Renal cortical epithelial cell (primary cell): ENCODE measurements around the gene GPR156. TPM values are rescaled to one million over a fixed set of nuclear protein-coding genes. Genes with fewer than 3 reads are reported as not detected.

ENCODE experiments used
- DNase-seq: peaks from one replicate; pipeline ENCODE4 v3.0.0-alpha.2; 2011; ENCODE audit warnings: low read depth
- total RNA-seq: library from RNA; depleted of rRNA; stranded (reverse); fragments of >200 nt; gene quantifications from 2 replicates; pipeline ENCODE4 v1.2.3, GENCODE V29; 2014

GPR156 gene
- total RNA-seq, 1 donor from 2014 or later, result 0.99 TPM

DNA sequence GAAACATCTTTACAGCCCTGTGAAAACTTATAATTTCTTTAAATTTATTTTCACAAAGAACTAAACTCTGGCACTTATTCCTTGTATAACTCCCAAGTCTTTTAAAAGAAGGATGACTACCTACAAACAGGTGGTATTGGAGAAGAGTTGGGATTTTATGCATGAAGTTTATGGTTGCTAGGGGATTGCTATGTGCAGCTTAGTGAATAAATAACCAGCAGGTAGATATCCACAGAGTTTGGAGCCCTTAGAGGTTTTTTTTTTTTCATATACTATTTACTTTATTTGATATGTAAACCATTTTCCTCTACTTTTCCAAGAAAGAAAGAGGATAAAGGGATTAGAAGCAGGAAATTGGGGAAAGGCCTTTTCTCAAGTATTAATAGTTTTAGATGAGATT is 91.5 kb downstream of the GPR156 start:
- DNase-seq, result no peak

DNA sequence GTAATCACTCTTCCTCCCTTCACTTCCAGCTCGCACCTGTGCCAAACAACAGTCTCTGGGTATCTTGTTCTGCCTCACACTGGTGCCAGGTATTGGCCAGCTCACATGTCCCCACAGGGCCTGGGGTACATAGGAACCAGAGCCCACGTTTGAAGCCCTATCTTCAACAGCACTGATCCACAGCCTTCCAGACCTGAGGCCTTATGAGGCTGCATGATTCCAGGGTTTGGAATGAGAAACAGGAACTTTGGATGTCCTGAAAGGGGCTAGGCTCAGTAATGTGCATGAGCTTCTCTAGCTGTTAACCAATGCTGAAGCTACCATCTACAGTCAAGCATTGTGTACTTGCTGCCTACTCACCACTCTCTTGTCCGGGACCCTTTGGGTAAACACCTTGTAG is 92.4 kb downstream of the GPR156 start:
- DNase-seq, result no peak

DNA sequence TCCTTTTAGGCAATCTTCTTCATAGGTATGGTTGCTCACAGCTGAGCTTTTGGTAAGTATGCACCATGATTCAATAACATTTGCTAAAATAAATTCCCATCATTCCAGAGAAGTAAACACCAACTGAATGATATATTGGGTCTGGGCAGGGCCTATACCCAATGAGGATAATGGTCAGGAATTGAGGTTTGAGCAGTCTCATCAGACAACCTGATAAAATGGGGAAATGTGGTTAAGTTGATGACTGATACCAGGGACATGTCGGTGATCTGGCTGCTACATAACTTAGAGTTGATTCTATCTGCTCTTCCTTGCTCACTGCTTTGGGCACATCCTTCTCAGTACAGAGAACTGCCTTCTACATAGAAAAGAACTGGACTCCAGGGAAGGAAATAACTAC is 92.9 kb downstream of the GPR156 start:
- DNase-seq, result no peak

DNA sequence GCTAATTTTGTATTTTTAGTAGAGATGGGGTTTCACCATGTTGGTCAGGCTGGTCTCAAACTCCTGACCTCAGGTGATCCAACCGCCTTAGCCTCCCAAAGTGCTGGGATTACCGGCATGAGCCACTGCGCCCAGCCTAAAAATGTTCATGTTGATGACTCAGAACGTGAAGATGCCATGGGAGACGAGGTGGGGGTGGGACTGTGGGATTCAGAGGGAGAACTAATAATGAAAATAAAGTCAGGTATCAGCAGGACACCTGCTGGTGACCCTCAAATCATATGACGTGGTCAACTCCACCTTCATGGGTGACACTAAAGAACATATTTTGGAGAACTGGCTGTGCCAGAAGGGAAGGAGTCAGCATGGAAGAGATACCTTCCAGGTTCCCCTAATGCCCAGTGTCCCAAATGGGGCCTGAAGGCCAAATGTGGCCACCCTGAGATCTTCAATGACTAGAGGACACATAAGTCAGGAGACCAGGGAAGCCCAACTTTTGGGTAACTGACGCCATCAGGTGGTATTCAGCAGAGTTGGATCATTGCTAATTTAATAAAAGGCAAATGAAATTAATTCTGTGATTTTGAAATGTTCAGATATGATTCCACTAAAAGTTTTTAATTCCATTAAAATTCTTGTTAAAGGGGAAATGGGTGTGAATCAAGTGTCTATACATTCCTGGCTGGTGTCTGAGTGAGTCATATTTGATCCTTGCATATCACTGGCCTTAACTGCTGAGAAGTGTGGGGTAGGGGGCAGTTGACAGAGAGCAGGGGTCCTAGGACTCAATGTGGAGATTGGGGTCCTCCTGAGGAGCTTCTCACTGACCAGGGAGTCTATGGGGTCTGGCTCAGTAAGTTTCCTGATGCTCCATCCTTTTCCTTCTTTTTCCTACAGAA is 102.2 kb downstream of the GPR156 start:
- DNase-seq, result peak; percentile 44

DNA sequence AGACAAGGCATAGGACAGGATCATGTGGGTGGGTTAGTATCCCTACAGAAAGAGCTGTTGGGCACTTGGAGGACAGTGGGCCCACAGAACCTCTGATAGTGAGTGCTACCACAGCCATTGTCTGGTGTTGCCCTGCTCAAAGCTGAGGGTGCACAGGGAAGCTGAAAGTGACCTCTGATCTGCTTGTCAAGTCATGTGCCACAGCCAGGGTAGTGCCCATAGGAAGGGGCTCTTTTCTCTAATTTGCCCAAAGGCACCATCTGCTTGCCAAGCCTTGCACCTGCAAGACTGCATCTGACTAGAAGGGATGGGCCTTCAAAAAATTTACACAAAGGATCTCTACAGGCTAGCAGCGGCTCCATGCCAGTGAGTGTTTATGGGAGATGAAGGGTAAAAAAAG is 103.4 kb downstream of the GPR156 start:
- no peak for DNase-seq

DNA sequence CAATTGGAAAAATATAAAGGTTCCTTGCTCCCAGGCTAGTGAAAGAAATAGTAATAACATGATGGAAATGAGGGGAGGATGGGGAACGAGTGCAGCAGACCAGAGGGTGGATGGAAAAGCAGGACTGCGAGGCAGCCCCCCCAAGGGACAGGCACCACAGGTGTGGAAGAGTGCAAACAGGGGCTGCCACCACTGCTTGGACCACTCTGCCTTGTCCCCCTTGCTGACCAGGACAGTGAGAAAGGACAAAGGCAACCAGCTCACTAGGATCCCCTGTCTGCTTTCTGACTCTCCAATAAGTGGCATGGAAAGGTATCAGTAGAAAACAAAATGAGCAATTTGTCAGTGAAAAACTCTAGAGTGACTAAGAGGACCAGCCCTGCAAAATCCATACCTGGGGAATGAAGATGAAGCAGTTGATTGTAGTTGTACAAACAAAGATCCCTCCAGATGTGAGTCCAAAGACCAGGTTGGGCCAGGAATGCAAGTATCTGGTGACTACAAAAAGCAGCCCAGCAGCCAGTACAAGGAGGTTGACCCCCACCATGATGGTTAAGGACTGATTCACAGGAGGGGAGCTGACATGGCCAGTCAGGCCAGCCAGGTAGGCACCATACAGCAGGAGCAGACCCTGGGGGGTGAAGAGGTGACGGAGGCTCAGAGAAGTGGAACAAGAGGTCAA is 104.2 kb downstream of the GPR156 start:
- no peak for DNase-seq

DNA sequence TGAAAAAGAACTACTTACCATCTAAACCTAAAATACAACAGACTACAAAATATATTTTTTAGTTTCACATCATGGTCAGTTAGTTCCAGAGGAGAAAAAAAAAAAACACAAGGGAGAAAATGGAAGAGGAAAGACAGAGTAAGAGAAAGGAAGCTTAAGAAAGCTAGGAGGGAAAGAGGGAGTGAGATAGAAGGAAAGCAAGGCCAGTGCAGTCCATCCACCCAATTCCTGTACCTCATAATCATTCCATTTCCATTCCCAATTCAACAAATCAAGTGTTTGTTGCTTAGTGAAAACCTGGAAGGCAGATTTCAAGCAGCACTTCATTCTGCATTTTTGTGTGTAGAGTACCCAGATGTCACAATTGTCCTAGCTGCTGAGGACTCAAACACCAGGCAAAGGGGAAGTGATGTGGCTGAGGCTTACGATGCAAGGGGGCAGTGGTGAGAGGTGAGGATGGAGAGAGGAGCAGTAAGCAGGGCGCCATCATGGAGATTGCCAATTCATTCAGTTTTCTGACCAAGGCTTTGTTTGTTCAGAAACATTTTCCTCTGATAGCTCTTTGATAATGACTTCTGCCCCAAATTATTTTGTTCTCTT is 107.2 kb downstream of the GPR156 start:
- no peak for DNase-seq

DNA sequence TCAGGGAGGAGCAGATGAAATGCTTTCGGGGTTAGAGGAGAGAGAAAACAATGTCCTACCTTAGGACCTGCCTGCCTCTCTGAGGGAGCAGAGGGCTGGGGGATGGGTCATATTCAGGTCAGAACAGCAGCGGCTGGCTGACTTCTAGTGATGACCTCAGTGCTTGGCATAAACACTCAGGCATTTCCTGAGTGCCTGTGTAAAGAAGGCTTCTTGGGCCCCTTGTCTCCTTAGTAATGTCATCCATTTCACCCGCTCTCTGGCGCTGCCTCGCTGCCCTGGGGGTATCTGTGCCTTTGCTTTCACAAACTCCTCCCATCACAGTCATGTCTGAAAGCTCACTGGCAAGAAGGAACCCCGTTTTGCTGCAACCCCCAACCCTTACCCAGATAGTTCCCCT is 107.9 kb downstream of the GPR156 start:
- peak; percentile 93 for DNase-seq

DNA sequence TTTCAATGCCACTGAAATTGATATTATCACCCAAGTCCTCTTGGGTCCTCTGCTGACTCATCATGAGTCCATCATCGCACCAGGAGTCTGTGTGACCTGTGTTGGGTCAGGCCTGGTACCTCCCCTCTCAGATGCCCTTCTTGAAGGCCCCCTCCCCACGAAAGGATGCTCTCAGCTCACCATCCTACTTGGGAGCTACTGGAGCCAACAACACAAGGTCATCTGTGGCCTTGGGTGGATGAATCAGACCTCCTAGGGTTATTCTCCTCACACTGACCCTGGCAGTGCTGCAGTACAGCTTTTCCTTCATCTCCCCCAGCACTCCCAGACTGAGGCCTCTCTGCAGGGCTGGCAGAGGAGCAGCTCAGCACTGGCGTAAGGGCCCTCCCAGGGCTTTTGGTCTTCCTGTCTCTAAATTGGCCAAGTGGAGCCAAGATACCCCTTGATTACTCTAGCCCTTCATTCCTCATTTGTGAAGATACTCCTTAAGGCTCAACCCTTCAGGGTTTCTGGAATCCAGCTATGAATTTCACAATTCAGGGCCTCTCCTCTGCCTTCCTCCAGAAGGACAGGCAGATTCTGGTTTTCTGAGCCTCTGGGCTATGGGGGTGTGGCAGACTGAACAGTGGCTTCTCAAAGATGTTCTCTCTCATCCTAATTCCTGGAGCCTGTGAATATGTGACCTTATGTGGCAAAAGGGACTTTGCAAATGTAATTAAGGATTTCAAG is 110.0 kb downstream of the GPR156 start:
- no peak for DNase-seq

DNA sequence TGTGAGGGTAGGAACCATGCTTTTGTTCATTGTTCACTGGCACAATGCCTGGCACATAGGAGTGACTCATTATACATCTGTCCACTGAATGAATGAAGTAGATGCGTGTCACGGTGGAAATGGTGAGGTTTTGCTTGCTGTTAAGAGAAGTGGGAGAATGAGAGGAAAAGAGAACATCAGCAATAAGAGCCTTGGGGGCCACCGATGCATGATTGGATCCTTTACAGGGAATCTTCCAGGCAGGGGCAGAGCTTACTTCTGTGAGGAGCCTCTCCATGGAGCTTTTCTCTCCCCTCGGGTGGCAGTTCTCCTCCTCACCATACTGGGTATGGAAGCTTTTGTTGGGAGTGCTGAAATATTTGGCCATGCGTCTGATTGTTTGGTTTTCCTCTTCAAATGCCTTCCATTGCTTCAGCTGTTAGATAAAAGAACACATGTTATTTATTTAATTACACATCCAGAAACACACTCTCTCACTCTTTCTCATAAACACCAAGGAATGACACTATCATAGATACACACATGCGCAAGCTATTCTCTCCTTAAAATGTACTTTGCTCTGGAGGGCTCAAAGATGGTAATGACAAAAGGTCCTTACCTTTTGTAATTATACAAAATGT is 111.9 kb downstream of the GPR156 start:
- DNase-seq, result no peak

DNA sequence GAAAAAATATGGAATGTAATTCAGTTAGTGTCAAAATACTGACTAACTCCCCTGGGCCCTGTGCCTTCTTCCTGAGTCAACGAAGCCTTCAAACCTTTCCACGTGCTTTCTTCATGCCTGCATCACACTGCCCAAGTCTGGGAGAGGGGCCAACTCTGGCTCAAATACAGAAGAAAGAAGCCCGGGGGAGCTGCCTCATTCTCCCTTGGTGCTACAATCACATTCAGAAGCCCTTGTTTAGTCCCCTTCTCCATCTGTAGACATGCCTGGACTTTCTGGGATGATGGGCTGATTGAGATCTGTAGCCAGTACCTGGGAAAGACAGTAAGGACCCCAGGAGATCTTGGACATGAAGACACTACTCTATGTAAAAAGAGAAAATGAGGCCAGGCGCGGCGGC is 113.0 kb downstream of the GPR156 start:
- no peak for DNase-seq

DNA sequence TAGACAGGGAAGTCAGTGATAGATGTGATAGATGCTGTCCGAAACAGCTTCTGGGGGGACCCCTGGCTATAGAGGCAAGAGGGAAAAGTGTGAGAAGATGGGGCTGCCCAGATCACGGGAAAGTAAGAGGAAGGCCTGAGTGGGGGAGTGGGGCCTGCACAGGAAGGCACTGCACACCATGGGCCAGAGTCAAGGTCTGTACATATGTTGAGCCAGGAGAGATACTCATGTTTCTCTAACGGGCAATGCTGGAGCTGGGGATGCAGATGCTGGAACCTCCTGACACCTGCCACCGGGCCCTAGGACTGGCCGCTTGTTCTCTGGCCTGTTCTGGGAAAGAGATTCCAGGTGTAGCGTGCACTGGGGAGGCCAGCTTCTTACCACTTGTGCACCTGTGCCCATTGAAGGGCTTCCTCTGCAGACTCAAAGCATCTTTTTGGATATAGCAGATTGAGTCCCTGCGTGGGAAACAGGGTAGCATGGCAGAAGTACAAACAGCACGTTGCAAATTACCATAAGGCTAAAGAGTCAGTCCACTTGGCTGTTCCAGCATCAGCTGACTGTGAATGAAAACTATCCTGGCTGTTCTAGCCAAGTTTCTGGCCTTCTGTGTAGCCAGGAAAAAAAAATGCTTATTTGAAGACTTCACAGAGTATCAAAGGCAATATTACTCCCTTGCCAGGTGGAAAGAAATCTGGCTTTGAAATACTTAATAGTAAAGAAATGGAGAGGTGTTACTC is 113.7 kb downstream of the GPR156 start:
- DNase-seq, result no peak

DNA sequence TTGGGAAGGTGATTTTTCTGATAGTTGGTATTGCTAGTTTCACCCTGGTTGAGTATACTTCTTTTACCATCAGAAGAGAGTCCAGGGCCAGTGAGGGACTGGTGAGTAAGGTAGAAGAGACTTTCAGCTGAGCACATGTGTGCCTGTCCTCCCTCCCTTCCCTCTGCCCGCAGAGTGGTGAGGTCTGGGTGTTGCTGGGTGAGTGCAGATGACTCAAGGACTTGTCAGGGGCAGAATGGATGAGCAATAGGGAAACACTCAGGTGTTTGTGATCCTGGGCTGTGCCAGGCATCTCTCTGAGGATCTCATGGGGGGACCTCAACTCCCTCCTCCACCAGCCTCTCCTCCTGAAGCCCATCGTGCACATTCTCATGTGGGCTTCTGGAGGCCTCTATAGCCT is 114.8 kb downstream of the GPR156 start:
- DNase-seq, result peak; percentile 92

DNA sequence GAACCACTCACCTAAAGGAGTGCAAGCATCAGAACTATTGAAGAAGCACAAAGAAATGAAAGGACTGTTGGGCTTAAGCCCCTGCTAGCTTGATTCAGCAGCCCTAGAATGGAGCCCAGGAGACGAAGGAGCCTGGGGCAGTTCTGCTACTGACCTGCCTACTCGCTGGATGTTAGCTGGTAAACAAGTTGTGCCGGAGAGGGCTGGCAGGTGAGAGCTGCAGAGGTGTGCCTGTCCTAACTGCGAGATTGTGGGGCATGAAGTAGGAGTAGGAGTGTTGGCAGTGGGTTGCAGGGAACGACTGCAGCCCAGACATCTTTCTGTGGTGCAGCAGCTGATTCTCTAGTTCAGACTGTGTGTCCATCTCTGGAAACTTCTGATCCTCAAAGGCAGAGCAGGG is 115.6 kb downstream of the GPR156 start:
- no peak for DNase-seq

DNA sequence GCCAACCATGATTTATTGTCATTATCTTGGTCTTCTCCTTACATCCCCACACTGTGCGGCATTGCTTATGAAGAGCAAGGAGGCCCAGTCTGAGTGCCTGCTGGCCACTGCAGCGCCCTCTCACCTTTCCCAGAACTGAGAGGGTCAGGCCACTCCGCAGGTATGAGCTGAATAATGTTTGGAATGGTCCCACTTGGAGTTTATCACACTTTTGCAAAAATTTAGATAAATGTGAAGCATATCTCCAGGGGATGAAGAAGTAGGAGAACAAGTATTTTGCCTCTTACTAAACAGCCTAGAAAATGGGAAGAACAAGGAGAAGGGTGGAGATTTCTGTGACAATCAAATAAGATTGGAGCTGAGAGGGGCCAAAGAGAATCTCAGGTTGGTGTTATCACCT is 116.4 kb downstream of the GPR156 start:
- DNase-seq, result no peak

DNA sequence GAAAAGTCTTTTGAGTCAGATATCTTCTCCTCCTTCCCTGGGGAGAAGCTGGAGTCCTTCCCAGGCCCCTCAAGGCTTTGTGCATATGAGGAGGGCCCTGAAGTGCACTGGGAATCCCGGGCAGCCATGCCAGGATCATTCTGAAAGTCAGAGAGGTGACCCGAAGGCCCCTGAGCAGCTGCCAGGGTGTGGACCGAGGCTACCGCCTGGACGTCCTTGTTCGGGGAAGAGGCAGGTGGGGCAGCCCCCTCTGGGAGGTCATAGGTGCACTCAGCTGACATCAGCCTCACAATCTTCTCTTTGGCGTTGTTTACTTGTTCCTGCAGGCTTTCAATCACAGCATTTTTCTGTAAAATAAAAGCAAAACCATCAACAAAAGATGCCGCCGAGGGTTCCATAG is 117.0 kb downstream of the GPR156 start:
- no peak for DNase-seq

DNA sequence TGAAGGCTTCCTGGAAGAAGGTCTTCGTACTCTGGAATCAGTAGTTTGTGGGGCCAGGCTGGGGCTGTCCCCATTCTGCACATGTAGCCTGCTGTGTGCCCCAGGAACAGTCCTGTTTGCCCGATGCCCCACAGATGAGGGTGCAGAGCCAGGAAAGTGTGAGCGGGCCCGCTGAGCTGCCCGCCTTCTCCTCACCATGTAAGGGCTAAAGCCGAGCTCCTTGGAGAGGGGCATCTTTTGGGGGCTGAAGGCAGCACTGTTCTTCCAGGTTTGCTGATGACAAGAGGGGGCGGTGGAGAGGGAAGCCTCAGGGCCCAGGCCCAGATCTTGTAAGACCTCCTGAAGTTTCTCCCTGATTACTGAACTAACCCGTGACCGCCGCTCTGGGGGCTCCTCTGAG is 117.5 kb downstream of the GPR156 start:
- no peak for DNase-seq

DNA sequence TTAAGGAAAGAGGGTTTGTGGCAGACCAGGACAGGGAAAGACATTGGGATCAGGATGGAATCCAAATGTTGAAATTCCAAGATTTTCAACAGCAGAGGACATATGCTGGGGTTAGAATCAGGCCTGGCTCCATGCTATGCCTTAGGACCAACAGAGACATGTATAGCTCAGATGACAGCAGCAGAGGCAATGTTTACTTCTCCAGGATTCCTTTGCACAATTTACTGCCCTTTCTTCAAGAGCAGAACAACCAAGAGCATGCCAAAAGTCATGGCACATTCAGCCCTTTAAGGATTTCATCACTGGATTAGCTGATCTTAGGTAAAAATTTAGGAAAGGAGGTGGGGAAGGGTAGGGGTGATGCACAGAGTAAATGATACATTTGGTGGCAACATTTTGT is 121.2 kb downstream of the GPR156 start:
- no peak for DNase-seq

DNA sequence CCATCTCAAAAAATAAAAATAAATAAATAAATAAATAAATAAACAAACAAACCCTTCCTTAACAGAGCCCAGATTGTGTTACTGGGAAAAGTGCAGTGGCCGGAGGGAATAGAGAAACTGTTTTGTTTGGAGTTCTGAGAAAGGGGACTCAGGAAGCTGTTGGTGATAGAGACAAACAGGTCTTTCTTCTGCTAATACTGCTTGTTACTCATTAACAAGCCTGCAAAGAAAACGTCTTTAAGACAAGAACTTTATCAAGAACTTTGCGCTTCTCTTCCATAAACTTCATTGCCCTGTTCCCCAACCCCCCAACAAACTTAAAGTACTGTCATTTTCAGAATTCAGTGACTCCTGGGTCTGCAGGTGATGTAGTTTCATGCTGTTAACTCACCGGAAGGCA is 122.0 kb downstream of the GPR156 start:
- DNase-seq, result peak; percentile 61

DNA sequence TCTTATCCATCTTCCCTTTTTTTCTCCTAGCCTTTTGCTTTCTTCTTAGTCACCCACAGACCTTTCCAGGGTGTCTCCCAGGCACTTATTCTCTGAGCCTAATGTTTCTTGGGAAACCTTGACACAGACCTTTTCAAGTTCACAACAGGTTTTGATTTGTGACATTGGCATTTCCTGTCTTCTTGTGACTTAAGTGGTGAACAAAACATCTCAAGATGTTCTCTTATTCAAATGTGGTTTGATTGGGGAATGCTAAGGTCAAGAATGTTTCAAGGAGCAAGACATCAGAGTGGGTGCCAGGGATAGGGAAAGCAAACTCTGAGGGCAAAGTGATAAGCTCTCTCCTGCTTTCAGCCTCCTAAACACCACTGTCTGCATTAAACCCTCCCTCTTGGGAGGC is 122.6 kb downstream of the GPR156 start:
- DNase-seq, result peak; percentile 77

DNA sequence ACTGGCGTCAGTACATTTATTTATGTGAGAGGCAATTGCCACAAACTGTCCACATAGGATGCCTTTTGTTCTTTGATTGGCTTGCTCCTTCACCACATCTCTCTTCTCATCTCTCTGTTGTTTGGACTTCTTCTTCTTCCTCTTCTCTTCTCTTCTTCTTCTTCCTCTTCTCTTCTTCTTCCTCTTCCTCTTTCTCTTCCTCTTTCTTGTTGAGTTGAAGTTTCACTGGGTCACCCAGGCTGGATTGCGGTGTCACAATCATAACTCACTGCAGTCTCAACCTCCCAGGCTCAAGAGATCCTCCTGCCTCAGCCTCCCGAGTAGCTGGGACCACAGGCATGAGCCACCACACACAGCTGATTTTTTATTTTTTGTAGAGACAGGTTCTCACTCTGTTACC is 123.1 kb downstream of the GPR156 start:
- no peak for DNase-seq
